Measurements from ENCODE around the gene BTBD7.

The BTBD7 gene

DNA sequence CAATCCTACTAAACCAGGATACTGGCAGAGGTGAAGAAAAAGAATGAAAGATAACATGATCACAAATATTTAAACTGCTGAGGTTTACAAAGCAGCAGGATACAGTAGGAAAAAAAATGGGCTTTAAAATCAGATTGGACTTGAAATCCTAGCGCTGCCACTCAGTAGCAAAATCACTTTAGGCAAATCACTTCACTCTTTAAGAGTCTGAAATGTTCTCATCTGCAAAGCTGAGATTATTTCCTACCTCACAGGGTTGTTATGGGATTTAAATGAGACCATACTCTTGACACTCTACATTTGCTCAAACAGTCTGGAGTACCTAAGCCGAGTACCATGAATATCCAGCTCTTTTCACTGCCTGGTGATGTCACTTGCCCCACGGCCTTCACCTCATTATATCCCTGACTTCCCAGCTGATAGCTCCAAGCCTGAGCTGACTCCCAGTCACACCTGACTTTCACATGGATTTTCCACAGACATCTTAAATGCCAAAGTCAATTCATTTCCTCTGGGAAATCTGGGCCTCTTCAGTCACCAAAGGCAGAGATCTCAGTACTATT lies 65.6 kb downstream of the BTBD7 start:
- TF ChIP-seq POLR2AphosphoS5 (IDR thresholded peaks at IDR 0.05; ENCODE audit: low read depth, low read length) (no peak), SIN3A (IDR thresholded peaks at IDR 0.05; ENCODE audit: borderline replicate concordance, insufficient read depth, low read length) (no peak), TAF1 (IDR thresholded peaks at IDR 0.05; ENCODE audit: borderline replicate concordance, insufficient read depth, low read length) (no peak), FOXP2 (optimal IDR thresholded peaks at IDR 0.05; ENCODE audit: borderline replicate concordance, extremely low read depth, extremely low read length, insufficient read depth) (no peak)
- TF ChIP-seq, protein P1, sequence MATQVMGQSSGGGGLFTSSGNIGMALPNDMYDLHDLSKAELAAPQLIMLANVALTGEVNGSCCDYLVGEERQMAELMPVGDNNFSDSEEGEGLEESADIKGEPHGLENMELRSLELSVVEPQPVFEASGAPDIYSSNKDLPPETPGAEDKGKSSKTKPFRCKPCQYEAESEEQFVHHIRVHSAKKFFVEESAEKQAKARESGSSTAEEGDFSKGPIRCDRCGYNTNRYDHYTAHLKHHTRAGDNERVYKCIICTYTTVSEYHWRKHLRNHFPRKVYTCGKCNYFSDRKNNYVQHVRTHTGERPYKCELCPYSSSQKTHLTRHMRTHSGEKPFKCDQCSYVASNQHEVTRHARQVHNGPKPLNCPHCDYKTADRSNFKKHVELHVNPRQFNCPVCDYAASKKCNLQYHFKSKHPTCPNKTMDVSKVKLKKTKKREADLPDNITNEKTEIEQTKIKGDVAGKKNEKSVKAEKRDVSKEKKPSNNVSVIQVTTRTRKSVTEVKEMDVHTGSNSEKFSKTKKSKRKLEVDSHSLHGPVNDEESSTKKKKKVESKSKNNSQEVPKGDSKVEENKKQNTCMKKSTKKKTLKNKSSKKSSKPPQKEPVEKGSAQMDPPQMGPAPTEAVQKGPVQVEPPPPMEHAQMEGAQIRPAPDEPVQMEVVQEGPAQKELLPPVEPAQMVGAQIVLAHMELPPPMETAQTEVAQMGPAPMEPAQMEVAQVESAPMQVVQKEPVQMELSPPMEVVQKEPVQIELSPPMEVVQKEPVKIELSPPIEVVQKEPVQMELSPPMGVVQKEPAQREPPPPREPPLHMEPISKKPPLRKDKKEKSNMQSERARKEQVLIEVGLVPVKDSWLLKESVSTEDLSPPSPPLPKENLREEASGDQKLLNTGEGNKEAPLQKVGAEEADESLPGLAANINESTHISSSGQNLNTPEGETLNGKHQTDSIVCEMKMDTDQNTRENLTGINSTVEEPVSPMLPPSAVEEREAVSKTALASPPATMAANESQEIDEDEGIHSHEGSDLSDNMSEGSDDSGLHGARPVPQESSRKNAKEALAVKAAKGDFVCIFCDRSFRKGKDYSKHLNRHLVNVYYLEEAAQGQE (IDR thresholded peaks at IDR 0.05; ENCODE audit: insufficient read depth in 1 of 2, low read depth in 2 of 2, low read length in 2 of 2) = no peak

- TF ChIP-seq POLR2AphosphoS5 (IDR thresholded peaks at IDR 0.05; ENCODE audit: low read depth, low read length) (no peak), TAF1 (IDR thresholded peaks at IDR 0.05; ENCODE audit: borderline replicate concordance, insufficient read depth, low read length) (no peak), SIN3A (IDR thresholded peaks at IDR 0.05; ENCODE audit: borderline replicate concordance, insufficient read depth, low read length) (no peak), FOXP2 (optimal IDR thresholded peaks at IDR 0.05; ENCODE audit: borderline replicate concordance, extremely low read depth, extremely low read length, insufficient read depth) (no peak)
- TF ChIP-seq, protein P1 (IDR thresholded peaks at IDR 0.05; ENCODE audit: insufficient read depth in 1 of 2, low read depth in 2 of 2, low read length in 2 of 2) = no peak
These were observed 66.7 kb downstream of the BTBD7 start for GRCh38 chr14:93266127-93266526.

DNA sequence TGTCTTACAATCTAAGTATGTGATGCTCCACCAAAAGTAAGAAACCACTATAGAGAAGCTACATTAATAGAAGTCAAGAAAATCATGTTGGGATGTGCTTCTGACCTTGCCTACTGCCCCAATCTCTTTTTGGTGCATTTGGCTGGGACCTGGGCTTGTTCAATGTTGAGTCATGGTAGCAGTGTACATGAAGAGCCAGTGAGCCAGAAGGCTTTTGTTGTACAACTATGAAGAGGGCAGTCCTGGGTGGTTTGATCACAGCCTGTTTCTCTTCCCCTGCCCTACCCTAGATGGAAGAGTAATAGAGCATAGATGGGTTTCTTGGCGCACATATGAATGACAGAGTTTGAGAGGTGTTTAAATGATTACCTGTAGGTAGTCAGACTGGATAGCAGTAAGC lies 69.4 kb downstream of the BTBD7 start:
- TF ChIP-seq, protein P1 (IDR thresholded peaks at IDR 0.05; ENCODE audit: insufficient read depth in 1 of 2, low read depth in 2 of 2, low read length in 2 of 2) = no peak
- no peak for TF ChIP-seq POLR2AphosphoS5 (IDR thresholded peaks at IDR 0.05; ENCODE audit: low read depth, low read length)
- no peak for TF ChIP-seq SIN3A (IDR thresholded peaks at IDR 0.05; ENCODE audit: borderline replicate concordance, insufficient read depth, low read length)
- TF ChIP-seq FOXP2 (optimal IDR thresholded peaks at IDR 0.05; ENCODE audit: borderline replicate concordance, extremely low read depth, extremely low read length, insufficient read depth) = no peak
- no peak for TF ChIP-seq TAF1 (IDR thresholded peaks at IDR 0.05; ENCODE audit: borderline replicate concordance, insufficient read depth, low read length)

GRCh38 chr14:93262446-93262845 lies 70.4 kb downstream of the BTBD7 start:
- TF ChIP-seq FOXP2 (optimal IDR thresholded peaks at IDR 0.05; ENCODE audit: borderline replicate concordance, extremely low read depth, extremely low read length, insufficient read depth) = no peak
- TF ChIP-seq POLR2AphosphoS5 (IDR thresholded peaks at IDR 0.05; ENCODE audit: low read depth, low read length) = no peak
- TF ChIP-seq, protein P1 (IDR thresholded peaks at IDR 0.05; ENCODE audit: insufficient read depth in 1 of 2, low read depth in 2 of 2, low read length in 2 of 2) = no peak
- no peak for TF ChIP-seq SIN3A (IDR thresholded peaks at IDR 0.05; ENCODE audit: borderline replicate concordance, insufficient read depth, low read length)
- no peak for TF ChIP-seq TAF1 (IDR thresholded peaks at IDR 0.05; ENCODE audit: borderline replicate concordance, insufficient read depth, low read length)
